Astrocyte (in vitro differentiated cells and primary cell): ENCODE results near the gene ALDOB. TPM values are rescaled to one million over a fixed set of nuclear protein-coding genes. Genes with fewer than 3 reads are reported as not detected.

ENCODE experiments used
- DNase-seq: peaks from one replicate; pipeline ENCODE4 v3.0.0-alpha.2; 2010; ENCODE audit warnings: low read depth
- FAIRE-seq: peaks from 2 replicates; lab custom pipeline; 2011; peaks lifted over from hg19 to GRCh38; lab: Jason Lieb, UNC
- H2AFZ ChIP-seq: 2 replicates; pipeline ENCODE4 v1.6.0; 2012; ENCODE audit warnings: low read depth, low read length, inconsistent platforms
- H3K27ac ChIP-seq: 2 replicates; pipeline ENCODE4 v1.5.1; 2011; ENCODE audit warnings: low read depth, low read length, inconsistent platforms
- H3K27me3 ChIP-seq: 2 replicates; pipeline ENCODE4 v1.6.0; 2011; ENCODE audit warnings: low read length, inconsistent platforms; ENCODE audit not compliant: insufficient read depth
- H3K36me3 ChIP-seq: 2 replicates; pipeline ENCODE4 v1.5.1; 2011; ENCODE audit warnings: low read length, inconsistent platforms; ENCODE audit not compliant: insufficient read depth
- H3K4me1 ChIP-seq: 2 replicates; pipeline ENCODE4 v1.5.1; 2011; ENCODE audit warnings: low read length, inconsistent platforms; ENCODE audit not compliant: insufficient read depth
- H3K4me2 ChIP-seq: 2 replicates; pipeline ENCODE4 v1.6.0; 2012; ENCODE audit warnings: low read length, inconsistent platforms
- H3K4me3 ChIP-seq: 2 replicates; pipeline ENCODE4 v1.5.1; 2011; ENCODE audit warnings: low read depth, mild to moderate bottlenecking, low read length, inconsistent platforms; ENCODE audit not compliant: insufficient read depth
- H3K79me2 ChIP-seq: 2 replicates; pipeline ENCODE4 v1.6.0; 2012; ENCODE audit warnings: mild to moderate bottlenecking, low read length, inconsistent platforms; ENCODE audit not compliant: insufficient read depth
- H3K9ac ChIP-seq: 2 replicates; pipeline ENCODE4 v1.6.0; 2012; ENCODE audit warnings: mild to moderate bottlenecking, low read length, inconsistent platforms
- H3K9me3 ChIP-seq: 2 replicates; pipeline ENCODE4 v1.5.1; 2012; ENCODE audit warnings: low read depth, mild to moderate bottlenecking, low read length, inconsistent platforms; ENCODE audit not compliant: insufficient read depth
- H4K20me1 ChIP-seq: 2 replicates; pipeline ENCODE4 v1.6.0; 2012; ENCODE audit warnings: low read length, inconsistent platforms; ENCODE audit not compliant: insufficient read depth
- H3K27ac Mint-ChIP-seq: one replicate; pipeline ENCODE4 v1.8.0; 2021; ENCODE audit warnings: mild to moderate bottlenecking, mixed read lengths; ENCODE audit not compliant: unreplicated experiment
- H3K27me3 Mint-ChIP-seq: one replicate; pipeline ENCODE4 v1.8.0; 2021; ENCODE audit warnings: low read depth, mixed read lengths; ENCODE audit not compliant: unreplicated experiment
- H3K36me3 Mint-ChIP-seq: one replicate; pipeline ENCODE4 v1.8.0; 2021; ENCODE audit warnings: low read depth, mixed read lengths; ENCODE audit not compliant: unreplicated experiment
- H3K4me1 Mint-ChIP-seq: one replicate; pipeline ENCODE4 v1.8.0; 2021; ENCODE audit warnings: low read depth, mixed read lengths; ENCODE audit not compliant: unreplicated experiment
- H3K4me3 Mint-ChIP-seq: one replicate; pipeline ENCODE4 v1.8.0; 2021; ENCODE audit warnings: mild to moderate bottlenecking, moderate library complexity, mixed read lengths; ENCODE audit not compliant: unreplicated experiment
- H3K9me3 Mint-ChIP-seq: one replicate; pipeline ENCODE4 v1.8.0; 2021; ENCODE audit warnings: mild to moderate bottlenecking, mixed read lengths; ENCODE audit not compliant: unreplicated experiment
- EZH2 ChIP-seq: IDR thresholded peaks from 2 replicates; pipeline ENCODE4 v1.6.1; 2012; ENCODE audit warnings: mild to moderate bottlenecking, low read length, inconsistent platforms; ENCODE audit not compliant: insufficient read depth
- total RNA-seq: library from RNA; stranded (reverse); gene quantifications from 2 replicates; pipeline ENCODE4 v1.2.1, GENCODE V29; 2021
- TF ChIP-seq, protein P1 (sequence below): IDR thresholded peaks from 2 replicates; pipeline ENCODE4 v1.5.1; 2011; ENCODE audit warnings: low read depth, mild to moderate bottlenecking, inconsistent platforms, low read length, moderate library complexity; ENCODE audit not compliant: insufficient read depth

Gene ALDOB
- total RNA-seq, 1 donor from 2014 or later = not detected

DNA sequence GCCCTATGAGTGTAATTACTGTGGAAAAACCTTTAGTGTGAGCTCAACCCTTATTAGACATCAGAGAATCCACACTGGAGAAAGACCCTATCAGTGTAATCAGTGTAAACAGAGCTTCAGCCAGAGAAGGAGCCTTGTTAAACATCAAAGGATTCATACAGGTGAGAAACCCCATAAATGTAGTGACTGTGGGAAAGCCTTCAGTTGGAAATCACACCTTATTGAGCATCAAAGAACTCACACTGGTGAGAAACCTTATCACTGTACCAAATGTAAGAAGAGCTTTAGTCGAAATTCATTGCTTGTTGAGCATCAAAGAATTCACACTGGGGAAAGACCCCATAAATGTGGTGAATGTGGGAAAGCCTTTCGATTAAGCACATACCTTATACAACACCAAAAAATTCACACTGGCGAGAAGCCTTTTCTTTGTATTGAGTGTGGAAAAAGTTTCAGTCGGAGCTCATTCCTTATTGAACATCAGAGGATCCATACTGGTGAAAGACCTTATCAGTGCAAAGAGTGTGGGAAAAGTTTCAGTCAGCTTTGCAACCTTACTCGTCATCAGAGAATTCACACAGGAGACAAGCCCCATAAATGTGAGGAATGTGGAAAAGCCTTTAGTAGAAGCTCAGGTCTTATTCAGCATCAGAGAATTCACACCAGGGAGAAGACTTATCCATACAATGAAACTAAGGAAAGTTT lies 27.0 kb downstream of the ALDOB start:
- DNase-seq (no peak), FAIRE-seq (no peak)
- Mint-ChIP-seq H3K9me3 (peaks cover 68% of the 10 kb centered on the region), H3K27ac (no peak overlapping the region), H3K36me3 (peaks cover 64% of the 10 kb centered on the region), H3K27me3 (no peaks in the 10 kb centered on the region), H3K4me1 (no peaks in the 10 kb centered on the region), H3K4me3 (no peak overlapping the region)
- H3K4me2 ChIP-seq = no peak overlapping the region
- no peaks in the 10 kb centered on the region for H4K20me1 ChIP-seq
- no peaks in the 10 kb centered on the region for H3K27me3 ChIP-seq
- H3K27ac ChIP-seq = no peak overlapping the region
- no peak for TF ChIP-seq EZH2
- TF ChIP-seq, protein P1, sequence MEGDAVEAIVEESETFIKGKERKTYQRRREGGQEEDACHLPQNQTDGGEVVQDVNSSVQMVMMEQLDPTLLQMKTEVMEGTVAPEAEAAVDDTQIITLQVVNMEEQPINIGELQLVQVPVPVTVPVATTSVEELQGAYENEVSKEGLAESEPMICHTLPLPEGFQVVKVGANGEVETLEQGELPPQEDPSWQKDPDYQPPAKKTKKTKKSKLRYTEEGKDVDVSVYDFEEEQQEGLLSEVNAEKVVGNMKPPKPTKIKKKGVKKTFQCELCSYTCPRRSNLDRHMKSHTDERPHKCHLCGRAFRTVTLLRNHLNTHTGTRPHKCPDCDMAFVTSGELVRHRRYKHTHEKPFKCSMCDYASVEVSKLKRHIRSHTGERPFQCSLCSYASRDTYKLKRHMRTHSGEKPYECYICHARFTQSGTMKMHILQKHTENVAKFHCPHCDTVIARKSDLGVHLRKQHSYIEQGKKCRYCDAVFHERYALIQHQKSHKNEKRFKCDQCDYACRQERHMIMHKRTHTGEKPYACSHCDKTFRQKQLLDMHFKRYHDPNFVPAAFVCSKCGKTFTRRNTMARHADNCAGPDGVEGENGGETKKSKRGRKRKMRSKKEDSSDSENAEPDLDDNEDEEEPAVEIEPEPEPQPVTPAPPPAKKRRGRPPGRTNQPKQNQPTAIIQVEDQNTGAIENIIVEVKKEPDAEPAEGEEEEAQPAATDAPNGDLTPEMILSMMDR = no peak
- H3K4me1 ChIP-seq = no peaks in the 10 kb centered on the region
- peaks cover 5% of the 10 kb centered on the region for H3K79me2 ChIP-seq
- H3K36me3 ChIP-seq = peaks cover 45% of the 10 kb centered on the region
- peaks cover 38% of the 10 kb centered on the region for H3K9me3 ChIP-seq
- no peak overlapping the region for H2AFZ ChIP-seq
- no peak overlapping the region for H3K4me3 ChIP-seq
- H3K9ac ChIP-seq = no peak overlapping the region

DNA sequence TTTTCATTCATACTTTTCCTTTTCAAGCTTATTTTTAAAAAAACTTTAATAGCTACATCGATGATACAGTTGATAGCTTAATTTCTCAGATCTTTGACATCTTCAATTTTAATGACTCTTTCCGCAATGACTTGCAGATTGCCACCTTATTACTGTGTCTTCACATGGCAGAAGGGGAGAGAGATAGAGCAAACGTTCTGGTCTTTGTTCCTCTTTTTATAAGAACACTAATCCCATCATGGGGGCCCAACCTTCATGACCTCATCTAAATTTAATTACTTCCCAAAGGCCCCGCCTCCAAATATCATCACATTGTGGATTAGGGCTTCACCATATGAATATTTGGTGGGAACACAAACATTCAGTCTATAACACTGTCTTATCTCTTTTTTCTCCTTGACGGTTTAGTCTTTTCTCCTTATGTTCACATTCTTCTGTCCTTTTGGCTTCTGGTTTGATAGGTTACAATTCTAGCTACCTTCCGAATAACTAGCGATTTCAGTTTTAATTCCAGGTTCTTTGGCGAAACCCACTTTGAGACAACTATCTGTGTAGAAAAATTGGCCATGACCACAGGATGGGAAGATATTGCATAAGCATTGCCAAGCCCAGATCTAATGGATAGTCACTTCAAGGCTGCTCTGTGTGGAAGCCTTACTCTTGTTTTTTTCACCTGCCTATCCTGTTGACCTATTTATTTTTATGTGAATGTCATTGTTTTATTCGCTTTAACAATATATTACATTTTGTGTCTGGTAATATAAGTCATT lies 31.9 kb downstream of the ALDOB start:
- Histone ChIP-seq H3K36me3 (peaks cover 56% of the 10 kb centered on the region), H2AFZ (no peak overlapping the region), H4K20me1 (peaks cover 9% of the 10 kb centered on the region), H3K4me2 (no peak overlapping the region), H3K4me3 (no peak overlapping the region), H3K27me3 (no peaks in the 10 kb centered on the region), H3K9ac (no peak overlapping the region), H3K27ac (no peak overlapping the region), H3K9me3 (peaks cover 24% of the 10 kb centered on the region), H3K4me1 (peaks cover 14% of the 10 kb centered on the region), H3K79me2 (peaks cover 37% of the 10 kb centered on the region)
- Mint-ChIP-seq H3K36me3 (peaks cover 71% of the 10 kb centered on the region), H3K27ac (no peak overlapping the region), H3K4me3 (no peak overlapping the region), H3K4me1 (peaks cover 20% of the 10 kb centered on the region), H3K9me3 (peaks cover 37% of the 10 kb centered on the region), H3K27me3 (no peaks in the 10 kb centered on the region)
- FAIRE-seq (no peak), DNase-seq (no peak)
- TF ChIP-seq, protein P1 = no peak
- TF ChIP-seq EZH2 = no peak

DNA sequence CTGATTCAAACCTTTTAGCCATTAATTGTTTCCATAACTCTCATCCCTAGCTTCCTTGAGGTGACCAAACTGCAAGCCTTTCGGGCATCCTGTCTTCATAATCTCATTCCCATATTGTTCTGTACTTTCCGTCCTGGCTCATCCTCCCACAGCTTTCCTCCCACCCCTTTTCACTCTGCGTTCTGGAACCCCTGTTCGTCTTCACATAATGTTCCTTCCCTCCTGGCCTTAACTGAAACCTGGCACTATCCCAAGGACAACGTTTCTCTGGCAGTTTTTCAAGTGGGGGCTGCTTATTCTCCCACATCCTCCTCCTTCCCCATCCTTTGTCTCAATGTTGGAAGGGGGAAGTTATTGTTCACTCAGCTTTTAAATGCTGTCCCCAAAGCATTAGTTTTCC lies 35.5 kb downstream of the ALDOB start:
- Histone ChIP-seq H3K79me2 (peaks cover 70% of the 10 kb centered on the region), H3K9ac (no peak overlapping the region), H3K4me1 (peaks cover 20% of the 10 kb centered on the region), H2AFZ (no peak overlapping the region), H3K9me3 (peaks cover 7% of the 10 kb centered on the region), H4K20me1 (peaks cover 13% of the 10 kb centered on the region), H3K36me3 (peaks cover 31% of the 10 kb centered on the region), H3K4me2 (peak overlapping the region; percentile 95), H3K27me3 (no peaks in the 10 kb centered on the region), H3K27ac (no peak overlapping the region), H3K4me3 (peak overlapping the region; percentile 99)
- H3K4me1 Mint-ChIP-seq = peaks cover 20% of the 10 kb centered on the region
- peaks cover 44% of the 10 kb centered on the region for H3K36me3 Mint-ChIP-seq
- FAIRE-seq (no peak), DNase-seq (no peak)
- TF ChIP-seq, protein P1 = no peak
- TF ChIP-seq EZH2 = no peak
- H3K27ac Mint-ChIP-seq = no peak overlapping the region
- peak overlapping the region; percentile 98 for H3K4me3 Mint-ChIP-seq
- H3K9me3 Mint-ChIP-seq = peaks cover 8% of the 10 kb centered on the region
- no peaks in the 10 kb centered on the region for H3K27me3 Mint-ChIP-seq
